ENCODE data around the gene UBA7.
"Not testable (repeated sequence)": the region's sequence is repeated elsewhere in the genome, so short reads cannot be mapped to it uniquely, and the experiment has no call there.

The UBA7 gene, protein sequence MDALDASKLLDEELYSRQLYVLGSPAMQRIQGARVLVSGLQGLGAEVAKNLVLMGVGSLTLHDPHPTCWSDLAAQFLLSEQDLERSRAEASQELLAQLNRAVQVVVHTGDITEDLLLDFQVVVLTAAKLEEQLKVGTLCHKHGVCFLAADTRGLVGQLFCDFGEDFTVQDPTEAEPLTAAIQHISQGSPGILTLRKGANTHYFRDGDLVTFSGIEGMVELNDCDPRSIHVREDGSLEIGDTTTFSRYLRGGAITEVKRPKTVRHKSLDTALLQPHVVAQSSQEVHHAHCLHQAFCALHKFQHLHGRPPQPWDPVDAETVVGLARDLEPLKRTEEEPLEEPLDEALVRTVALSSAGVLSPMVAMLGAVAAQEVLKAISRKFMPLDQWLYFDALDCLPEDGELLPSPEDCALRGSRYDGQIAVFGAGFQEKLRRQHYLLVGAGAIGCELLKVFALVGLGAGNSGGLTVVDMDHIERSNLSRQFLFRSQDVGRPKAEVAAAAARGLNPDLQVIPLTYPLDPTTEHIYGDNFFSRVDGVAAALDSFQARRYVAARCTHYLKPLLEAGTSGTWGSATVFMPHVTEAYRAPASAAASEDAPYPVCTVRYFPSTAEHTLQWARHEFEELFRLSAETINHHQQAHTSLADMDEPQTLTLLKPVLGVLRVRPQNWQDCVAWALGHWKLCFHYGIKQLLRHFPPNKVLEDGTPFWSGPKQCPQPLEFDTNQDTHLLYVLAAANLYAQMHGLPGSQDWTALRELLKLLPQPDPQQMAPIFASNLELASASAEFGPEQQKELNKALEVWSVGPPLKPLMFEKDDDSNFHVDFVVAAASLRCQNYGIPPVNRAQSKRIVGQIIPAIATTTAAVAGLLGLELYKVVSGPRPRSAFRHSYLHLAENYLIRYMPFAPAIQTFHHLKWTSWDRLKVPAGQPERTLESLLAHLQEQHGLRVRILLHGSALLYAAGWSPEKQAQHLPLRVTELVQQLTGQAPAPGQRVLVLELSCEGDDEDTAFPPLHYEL

DNA sequence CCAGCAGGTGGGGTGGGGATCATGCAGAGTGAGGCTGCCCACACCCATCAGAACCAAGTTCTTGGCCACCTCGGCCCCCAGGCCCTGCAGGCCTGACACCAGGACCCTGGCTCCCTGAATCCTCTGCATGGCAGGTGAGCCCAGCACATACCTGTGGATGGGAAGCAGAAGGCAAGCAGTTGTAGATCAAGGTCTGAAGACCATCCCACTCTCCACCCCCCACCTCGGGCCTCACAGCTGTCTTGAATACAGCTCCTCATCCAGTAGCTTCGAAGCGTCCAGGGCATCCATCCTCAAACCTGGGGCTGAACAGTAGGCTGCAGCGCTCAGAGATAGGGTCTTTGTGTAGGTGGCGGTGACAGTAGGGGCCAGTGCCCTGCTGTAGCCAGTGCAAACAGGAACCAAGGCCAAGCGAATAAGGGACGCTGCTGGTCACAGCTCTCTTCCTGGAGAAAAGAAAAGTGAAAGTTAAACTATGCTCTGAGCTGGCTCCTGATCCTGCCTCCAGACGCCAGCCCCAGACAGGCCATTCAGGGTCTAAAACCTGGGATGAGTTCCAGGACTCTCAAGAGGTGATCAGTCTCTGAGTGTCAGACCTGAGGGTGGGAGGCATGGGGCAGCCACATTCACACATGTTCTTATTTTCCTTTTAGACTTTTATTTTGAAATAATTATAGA lies at the start of gene UBA7:
Gene UBA7, minus strand, starts transcription at position 457 of the 678 bp plus-strand sequence. Its CDS starts 166 bp downstream, at position 291.
- peak; percentile 32 for FAIRE-seq

DNA sequence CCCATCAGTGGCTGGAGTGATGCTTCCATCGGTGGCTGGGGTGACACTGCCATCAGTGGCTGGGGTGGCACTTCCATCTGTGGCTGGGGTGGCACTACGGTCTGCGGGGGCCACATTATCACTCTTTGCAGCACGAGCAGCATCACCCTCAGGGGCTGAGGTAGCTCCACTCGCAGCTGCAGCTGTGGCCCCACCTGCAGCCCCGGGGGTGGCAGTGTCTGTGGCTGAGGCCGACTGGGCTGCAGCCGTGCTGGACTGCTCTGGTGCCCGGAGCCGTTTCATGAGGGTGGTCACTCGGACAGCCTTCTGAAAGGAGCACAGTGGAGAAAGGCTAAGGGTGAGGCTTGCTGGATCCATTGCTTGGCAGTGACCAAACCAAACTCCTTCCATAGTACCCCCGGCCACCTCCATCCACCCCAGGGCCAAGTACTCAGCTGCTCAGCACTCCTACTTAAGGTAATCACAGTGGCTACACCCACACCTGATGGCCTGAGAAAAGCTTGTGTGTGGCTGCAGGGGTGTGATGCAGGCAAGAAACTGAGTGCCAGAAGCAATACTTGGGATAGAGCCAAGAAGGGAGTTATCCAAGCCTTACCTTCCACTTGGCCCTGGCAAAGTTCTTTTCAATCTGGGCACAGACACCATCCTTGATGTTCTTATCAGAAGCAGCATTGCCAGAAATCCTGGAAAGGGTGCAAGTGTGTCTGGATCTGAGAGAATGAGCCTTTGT lies 46.0 kb upstream of the UBA7 start:
- no peak for FAIRE-seq

DNA sequence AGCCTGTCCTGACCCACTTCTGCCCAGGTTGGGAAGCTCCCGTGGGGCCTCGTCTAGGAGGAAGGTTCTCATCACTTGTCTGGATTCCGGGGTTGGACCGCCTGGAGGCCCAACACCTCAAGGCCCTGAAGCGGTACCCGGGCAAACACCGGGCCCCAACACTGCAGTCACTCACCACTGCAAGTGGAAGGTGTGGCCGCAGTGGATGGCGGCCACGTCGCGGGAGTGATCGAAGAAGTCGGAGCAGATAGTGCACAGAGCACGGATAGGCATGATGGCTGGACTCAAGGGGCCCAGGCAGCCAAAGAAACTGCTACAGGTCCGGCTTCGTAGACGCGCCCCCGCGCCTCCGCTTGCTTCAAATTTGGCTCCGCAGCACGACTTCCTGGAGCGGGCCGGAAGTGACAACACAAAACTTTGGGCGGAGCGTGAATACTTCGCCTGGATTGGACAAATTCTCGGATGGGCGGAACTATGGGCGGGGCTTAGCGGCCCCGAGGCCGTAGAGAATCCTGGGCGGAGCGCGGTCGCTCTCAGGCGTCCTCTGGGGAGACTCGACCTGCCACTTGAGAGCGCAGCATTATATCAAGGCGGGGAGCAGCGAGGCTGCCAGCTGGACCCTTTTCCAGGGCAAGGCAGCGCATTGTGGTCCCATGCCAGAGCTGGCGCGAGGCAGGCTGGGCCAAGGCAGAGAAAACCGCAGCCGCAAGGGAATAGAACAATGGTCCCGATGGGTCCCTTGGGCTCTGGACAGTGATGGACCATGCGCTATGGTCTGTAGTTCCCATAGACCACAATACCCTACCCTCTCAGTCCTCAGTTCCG lies 42.6 kb upstream of the UBA7 start, which contains the start of gene TRAIP:
Gene TRAIP, minus strand, starts transcription at position 384 of the 825 bp plus-strand sequence. Its CDS starts 111 bp downstream, at position 273.
- FAIRE-seq = peak; percentile 98

DNA sequence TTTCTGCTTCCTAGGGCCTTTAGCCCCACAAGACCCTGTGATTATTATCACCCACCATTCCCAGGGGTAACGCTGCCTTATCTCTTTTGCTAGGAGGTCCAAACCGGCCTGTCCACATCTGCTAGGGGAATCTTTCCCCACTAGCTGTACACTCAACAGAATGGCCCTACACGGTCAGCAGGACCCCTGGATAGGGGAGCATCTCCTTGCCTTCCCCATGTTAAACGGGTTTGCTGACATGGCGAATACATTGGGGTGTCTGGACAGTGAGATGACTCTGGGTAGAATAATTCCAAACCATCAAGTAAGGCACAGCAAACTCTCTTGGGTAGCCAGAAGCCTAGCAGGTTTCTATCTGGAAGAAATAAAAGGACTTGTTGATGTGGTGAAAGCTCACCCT lies 41.9 kb upstream of the UBA7 start:
- FAIRE-seq = no peak

DNA sequence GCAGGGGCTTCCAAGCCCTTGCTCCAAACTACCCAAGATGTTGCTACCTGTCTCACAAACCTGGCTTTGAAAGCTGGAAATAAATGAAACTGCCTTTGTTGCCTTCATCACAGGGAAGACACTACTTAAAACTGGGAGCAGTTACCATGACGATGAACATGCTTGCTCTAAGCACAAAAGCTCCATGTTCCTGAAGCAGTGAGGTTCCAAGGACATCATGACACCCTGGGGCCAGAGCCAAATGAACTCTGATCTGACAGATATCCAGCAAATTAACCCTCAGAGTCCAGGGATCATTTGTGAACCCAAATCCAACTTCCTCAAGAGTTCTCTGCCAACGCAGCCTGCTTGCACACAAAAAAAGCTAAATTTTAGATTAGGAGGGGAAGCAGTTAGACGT lies 31.9 kb upstream of the UBA7 start:
- no peak for FAIRE-seq

DNA sequence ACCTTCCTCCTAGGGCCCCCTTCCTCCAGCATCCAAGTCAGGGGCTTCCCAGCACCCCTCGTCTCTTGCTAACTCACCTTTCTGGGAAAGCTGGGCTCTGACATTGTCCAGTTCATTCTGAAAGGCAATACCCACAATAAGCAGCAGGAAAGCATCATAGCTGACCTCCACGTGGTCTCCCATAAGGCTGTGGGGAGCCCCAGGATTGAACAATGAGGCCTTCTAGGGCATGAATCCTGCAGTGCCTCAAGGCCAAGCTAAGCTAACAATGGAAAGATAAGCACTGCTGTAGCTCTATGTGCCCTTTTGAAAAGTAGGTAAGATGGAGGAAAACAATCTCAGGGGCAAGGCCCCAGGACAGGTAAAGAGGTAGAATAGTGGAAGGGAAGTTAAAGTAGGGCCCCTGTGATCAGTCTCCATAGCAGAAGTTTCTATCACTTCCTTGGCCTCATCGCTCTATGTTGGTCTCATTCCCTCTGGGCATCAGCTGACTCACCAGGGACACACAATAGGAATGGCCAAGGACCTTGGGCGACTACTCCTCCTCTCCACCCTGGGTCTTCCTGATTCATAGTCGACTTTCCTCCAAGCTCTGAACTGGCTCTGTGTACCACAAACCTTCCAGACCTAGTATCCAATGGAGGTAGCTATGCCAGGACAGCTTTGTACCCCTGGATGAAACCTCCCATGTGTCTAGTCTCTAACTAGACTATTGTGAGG lies 30.9 kb upstream of the UBA7 start:
- FAIRE-seq = no peak

DNA sequence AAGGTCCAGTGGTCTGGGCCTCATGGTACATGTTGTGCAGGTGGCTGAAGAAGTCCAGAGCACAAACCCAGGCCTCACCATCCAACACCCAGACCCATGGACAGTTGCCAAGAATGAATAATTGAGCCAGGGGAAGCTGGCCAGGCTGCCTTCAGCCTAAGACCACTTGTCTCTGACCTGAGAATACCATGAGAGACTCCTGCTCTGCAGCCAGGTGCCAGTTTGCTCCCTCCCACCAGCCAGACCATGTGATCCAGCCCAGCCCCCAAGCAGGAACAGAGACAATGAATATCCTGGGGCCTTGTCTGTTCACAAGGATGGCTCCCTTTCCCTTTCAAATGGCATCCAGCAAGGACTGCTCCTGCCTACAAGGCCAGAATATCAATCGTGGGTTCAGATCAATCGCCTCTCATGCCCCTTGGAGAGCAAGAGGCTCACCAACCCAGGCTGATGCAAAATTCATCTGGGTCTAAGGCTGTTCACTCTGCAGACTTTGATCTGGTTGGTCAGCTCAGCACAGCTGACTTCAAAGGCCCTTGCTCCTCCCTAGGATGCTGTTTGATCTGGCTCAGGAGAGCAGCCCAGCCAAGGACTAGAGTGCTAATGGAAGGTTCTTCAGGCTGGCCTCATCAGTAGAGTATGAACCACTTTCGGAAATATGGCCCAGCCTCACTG lies 29.2 kb upstream of the UBA7 start:
- no peak for FAIRE-seq

DNA sequence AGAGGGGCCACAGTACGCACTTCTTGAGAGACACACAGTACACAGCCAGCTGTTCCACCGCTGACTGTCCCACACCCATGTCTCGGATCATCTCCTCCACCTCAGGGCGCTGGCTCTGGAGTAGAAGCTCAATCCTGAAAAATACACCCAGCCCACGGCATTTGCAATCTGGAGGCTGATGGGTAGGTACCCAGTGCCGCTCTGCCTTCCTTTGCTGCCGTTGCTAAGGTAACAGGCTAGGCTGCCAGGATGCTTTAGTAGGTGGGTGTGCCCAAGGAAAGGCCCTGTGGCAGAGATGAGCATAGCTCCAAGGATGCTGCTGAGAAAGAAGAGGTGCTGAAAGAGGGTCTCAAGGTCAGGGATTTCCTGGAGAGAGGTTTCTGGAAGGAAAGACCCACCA lies 28.1 kb upstream of the UBA7 start:
- no peak for FAIRE-seq

DNA sequence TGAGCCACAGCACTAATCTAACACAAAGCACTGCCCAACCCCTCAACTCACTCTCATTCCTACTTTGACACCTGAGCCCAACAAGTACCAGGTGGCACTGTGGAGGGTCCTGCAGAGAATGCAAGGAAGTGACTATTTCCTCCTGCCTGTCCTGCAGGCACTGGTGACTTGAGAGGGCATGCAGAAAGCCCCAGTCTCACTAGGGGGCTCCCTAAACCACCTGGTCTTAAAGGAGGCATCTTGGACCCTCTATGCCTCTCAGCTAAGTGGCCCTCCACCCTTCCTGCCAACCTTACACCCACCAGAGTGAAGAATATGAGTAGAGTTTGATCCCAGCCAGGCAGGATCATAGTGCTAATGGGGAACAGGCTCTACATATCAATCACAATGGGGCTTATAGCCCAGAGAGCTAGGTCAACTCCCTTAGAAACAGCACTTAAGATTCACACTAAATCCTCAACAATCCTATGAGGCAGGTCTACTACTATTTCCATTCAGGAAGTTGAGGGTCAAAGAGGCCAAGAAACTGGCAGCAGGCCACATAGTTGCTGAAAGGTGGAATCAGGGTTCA lies 27.5 kb upstream of the UBA7 start:
- FAIRE-seq = no peak

DNA sequence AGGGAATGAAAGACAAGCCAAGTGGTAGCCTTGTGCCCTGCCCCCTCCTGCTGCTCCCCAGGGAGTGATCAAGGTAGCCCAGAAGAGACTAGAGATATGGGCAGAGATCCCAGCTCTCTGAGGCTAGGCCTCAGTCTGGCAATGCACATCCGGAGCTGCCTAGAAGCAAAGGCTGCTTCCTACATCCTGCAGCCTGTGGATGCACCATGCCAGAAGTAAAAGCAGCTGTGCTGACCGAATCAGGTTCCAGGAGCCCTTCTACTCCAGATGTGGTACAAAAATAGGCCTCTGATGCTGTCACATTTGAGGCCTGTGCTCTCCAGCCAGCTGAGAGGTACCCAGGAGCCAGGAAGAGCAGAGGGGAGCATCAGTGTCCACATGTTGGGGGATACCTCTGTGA lies 26.6 kb upstream of the UBA7 start:
- FAIRE-seq = no peak

DNA sequence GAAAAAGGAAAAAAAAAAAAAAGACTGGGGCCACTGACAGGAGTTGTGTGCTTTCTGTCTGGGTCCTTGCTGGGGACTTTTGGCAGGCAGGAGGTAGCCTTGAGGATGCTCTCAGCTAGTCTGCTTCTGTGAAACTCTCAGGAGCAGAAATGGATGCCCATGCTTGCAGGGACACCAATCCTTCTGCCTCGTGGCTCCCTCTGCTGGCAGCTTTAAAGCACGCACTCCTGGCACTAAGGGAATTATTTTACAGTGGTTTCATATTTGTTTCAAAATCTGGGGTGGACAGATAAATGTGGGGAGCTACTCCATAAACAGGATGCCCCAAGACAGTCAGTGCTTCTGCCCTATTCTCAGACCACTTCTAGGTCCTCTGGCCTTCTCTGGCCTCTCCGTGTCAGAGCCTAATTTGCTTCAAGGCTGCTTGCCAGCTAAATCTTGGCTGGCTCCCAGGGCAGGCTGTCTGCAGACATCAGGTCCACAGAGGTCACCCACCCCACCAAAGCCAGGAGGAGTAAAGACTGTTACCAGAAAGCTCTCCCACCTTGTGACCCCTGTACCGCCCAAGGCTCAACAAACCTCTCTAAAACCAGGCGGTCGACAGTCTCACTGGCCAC lies 25.5 kb upstream of the UBA7 start:
- peak; percentile 25 for FAIRE-seq

DNA sequence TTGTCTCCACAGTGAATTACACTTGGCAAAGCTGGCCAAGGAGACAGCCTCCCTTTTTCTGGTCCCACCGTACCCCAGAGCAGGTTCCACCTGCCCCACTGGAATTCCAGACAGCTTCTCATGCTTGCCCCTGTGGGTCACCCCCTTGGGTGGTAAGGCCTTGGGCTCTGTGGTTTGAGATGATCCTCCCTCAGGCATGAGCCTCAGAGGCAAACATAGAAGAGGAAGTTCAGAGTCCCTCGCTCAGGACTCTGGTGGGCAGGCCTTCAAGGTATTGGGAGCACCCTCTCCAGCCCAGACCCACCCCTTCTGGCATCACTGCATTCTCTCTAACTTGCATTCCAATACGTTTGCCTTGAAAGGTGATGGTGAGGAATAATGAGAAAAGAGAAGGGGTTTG lies 17.6 kb upstream of the UBA7 start:
- no peak for FAIRE-seq

DNA sequence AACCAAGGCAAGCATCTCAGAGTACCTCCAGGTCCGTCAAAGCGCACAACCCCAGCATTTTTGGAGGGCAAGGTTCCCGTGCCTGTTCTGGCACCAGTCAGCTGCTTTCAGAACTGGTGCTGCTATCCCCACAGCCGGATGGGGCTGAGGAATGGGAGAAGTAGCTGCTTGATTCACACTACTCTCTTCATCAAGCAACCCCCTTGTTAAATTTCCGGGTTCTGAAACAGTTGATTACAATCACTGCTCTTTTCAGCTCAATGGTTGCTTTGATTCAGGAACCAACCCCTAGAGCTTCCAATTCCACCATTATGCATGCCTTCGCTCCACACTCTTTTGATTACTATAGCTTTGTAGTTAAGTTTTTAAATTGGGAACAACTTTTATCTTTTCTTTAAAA lies 12.3 kb upstream of the UBA7 start:
- no peak for FAIRE-seq

DNA sequence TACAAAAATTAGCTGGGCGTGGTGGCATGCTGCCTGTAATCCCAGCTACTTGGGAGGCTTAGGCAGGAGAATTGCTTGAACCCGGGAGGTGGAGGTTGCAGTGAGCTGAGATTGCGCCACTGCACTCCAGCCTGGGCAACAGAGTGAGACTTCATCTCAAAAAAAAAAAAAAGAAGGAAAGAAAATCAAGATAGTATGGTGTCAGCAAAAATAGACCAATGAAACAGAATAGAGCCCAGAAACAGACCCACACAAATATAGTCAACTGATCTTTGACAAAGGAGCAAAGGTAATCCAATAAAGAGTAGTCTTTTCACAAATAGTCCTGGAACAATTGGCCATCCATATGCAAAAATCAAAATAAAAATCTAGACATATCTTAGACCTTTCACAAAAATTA lies 9.4 kb upstream of the UBA7 start:
- not testable (repeated sequence) for FAIRE-seq

DNA sequence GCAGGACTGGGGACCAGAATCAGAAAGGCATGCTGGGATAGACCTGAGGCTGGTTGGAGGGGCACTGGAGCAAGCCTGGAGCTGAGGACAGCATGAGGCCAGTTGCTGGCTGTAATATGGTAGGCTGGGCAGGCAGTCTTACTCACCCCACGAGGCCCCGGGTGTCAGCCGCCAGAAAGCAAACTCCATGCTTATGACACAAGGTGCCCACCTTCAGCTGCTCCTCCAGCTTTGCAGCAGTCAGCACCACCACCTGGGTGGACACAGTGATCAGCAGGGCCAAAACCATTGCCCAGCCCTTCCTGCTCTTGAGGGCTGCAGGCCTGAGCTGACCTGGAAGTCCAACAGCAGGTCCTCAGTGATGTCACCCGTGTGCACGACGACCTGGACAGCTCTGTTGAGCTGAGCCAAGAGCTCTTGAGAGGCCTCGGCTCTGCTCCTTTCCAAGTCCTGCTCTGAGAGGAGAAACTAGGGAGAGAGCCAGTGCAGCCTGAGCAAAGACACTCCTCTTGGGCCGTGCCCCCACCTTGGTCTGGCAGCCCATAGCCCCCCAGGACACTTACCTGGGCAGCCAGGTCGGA lies 747 bp downstream of the UBA7 start:
- no peak for FAIRE-seq

DNA sequence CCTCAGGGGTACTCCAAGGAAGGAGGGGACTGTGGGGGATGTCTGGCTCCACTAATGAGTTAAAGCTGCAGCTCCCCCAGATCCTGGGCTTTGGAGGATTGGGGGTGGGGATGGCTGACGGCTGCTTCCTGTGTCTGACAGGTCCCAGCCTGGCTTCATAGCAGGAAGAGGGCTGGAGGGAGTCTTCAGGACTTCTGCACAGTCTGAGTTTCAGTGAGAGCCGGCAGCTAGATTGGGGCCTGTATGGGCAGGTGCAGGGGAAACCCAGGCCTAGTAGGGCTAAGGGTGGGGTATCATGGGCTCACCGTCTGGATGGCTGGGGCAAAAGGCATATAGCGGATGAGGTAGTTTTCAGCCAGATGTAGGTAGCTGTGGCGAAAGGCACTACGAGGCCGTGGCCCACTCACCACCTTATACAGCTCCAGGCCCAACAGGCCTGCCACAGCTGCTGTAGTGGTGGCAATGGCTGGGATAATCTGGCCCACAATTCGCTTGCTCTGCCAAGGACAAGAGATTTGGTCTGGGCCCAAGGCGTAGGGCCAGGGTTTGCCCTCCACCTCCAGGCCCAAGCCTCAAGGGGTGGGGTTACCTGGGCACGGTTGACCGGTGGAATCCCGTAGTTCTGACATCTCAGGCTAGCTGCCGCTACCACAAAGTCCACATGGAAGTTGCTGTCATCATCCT lies 6.2 kb downstream of the UBA7 start:
- no peak for FAIRE-seq

DNA sequence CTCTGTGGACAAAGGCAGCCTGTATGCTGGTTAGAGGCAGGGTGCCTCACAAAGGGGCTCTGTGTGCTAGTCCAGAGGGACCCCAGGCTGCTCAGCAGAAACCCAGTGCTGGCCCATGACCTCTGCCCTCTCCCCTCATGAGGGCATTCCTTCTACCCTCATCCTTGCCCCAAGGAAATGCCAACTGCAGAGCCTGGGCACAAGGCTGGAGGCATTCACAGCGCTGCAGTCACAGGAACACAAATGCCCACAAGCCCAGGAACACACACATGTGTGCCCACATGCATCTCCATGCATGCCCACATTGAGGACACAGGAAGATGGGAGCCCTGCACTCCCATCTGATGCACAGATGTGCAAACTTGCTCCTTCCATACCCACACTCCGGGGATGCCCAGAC lies 6.9 kb downstream of the UBA7 start:
- no peak for FAIRE-seq

Data from A204.1 (cell line).